CMK (cell line): ENCODE results near the gene DGLUCY.
"Not testable (repeated sequence)": the region's sequence is repeated elsewhere in the genome, so short reads cannot be mapped to it uniquely, and the experiment has no call there.

Source experiments
- DNase-seq: peaks from one replicate; pipeline ENCODE4 v3.0.0-alpha.2; 2010; ENCODE audit warnings: low read depth

DGLUCY gene

GRCh38 chr14:91261115-91261514 lies 147.2 kb downstream of the DGLUCY start:
- DNase-seq: no peak

GRCh38 chr14:91261986-91262549 lies 148.2 kb downstream of the DGLUCY start:
- no peak for DNase-seq

- no peak for DNase-seq
Observed at GRCh38 chr14:91263329-91263728, 149.5 kb downstream of the DGLUCY start.

GRCh38 chr14:91264151-91265150 lies 150.6 kb downstream of the DGLUCY start:
- DNase-seq: no peak

- no peak for DNase-seq
Observed at GRCh38 chr14:91265404-91265803, 151.5 kb downstream of the DGLUCY start.

GRCh38 chr14:91266276-91266675 lies 152.4 kb downstream of the DGLUCY start:
- DNase-seq: not testable (repeated sequence)

GRCh38 chr14:91267965-91268437 lies 154.1 kb downstream of the DGLUCY start:
- DNase-seq: no peak

GRCh38 chr14:91269076-91269991 lies 155.5 kb downstream of the DGLUCY start:
- no peak for DNase-seq

- no peak for DNase-seq
Observed at GRCh38 chr14:91270188-91270587, 156.3 kb downstream of the DGLUCY start.

GRCh38 chr14:91270619-91271018 lies 156.7 kb downstream of the DGLUCY start:
- no peak for DNase-seq

GRCh38 chr14:91271639-91272038 lies 157.8 kb downstream of the DGLUCY start:
- DNase-seq: no peak

GRCh38 chr14:91272341-91273272 lies 158.7 kb downstream of the DGLUCY start:
- no peak for DNase-seq

- no peak for DNase-seq
Observed at GRCh38 chr14:91273273-91273884, 159.5 kb downstream of the DGLUCY start.

- no peak for DNase-seq
Observed at GRCh38 chr14:91273885-91274273, 160.0 kb downstream of the DGLUCY start.

- no peak for DNase-seq
Observed at GRCh38 chr14:91274796-91275195, 160.9 kb downstream of the DGLUCY start.
